ENCODE results near the gene CHRNE.

Gene CHRNE

DNA sequence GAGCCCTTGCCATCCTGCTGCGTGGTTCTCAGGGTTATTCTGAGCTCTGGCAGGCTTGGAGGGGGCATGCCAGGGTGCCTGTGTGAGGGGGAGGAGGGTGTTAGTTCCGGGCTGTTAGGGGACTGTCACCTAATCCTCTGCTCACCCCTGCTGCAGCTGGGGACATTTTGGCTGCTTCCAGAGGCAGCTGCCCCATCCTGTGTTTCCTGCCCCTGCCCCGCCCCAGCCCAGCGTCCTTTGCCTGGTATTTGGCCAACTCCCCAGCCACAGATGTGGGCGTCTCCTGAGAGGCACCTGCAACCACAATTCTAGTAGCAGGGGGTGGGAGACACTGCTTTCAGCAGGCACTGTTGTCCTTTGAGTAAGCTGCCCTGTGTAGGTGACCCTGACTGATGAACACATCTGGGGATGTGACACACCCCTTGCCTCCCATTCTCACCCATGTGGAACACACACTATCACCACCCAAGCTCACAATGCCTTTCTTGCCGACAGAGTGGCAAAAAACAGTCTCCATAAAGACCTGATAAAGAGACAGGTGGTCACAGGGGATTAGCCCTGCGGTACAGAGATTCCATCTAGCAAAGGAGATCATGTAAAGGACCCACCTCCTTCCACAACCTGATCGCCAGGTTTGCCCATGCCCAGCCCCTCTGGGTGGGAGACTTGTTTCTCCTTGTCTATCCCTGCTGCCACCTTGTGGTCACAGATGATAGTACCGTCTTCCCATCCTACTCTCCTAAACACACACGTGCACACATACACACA lies at the start of gene CHRNE:
TSS of gene CHRNE (minus strand) at position 48 of the 768 bp plus-strand sequence. CDS start at position 13, 35 bp downstream.
- Histone ChIP-seq H3K27ac (ENCODE audit: low read length) (no peak within 1 kb of the TSS), H3K27me3 (ENCODE audit: control insufficient read depth in 1 of 2, insufficient read depth in 2 of 2, low read length in 2 of 2) (peaks cover 35 to 41% of the 10 kb centered on the region in 2 donors), H3K4me3 (ENCODE audit: low read length in 2 of 2) (no peak within 1 kb of the TSS), H3K36me3 (ENCODE audit: control insufficient read depth in 2 of 2, insufficient read depth in 2 of 2, low read length in 2 of 2) (no peaks in the 10 kb centered on the region), H3K9ac (ENCODE audit: low read length in 2 of 2) (no peak within 1 kb of the TSS), H3K9me3 (ENCODE audit: control insufficient read depth in 2 of 2, low read length in 2 of 2) (no peaks in the 10 kb centered on the region), H3K4me1 (ENCODE audit: control insufficient read depth, insufficient read depth, low read length) (peaks cover 28% of the 10 kb centered on the region)

- Histone ChIP-seq H3K4me1 (ENCODE audit: control insufficient read depth, insufficient read depth, low read length) (peaks cover 23% of the 10 kb centered on the region), H3K9me3 (ENCODE audit: control insufficient read depth in 2 of 2, low read length in 2 of 2) (no peaks in the 10 kb centered on the region), H3K27me3 (ENCODE audit: control insufficient read depth in 1 of 2, insufficient read depth in 2 of 2, low read length in 2 of 2) (no peaks in the 10 kb centered on the region), H3K4me3 (ENCODE audit: low read length in 2 of 2) (peak overlapping the region in 1 of 2 donors; percentile 29), H3K27ac (ENCODE audit: low read length) (peak overlapping the region; percentile 37), H3K36me3 (ENCODE audit: control insufficient read depth in 2 of 2, insufficient read depth in 2 of 2, low read length in 2 of 2) (peaks cover under 1% of the 10 kb centered on the region in 2 donors), H3K9ac (ENCODE audit: low read length in 2 of 2) (no peak overlapping the region)
Measured at GRCh38 chr17:4951486-4951885, 48.6 kb upstream of the CHRNE start.

GRCh38 chr17:4950746-4951204 lies 47.9 kb upstream of the CHRNE start, which contains the start of gene ENO3:
ENO3 (plus strand) TSS chr17:4951119; CDS start chr17:4951830, 711 bp downstream.
- Histone ChIP-seq H3K4me1 (ENCODE audit: control insufficient read depth, insufficient read depth, low read length) (peaks cover 30% of the 10 kb centered on the region), H3K27ac (ENCODE audit: low read length) (peak within 1 kb of the TSS; percentile 97)

DNA sequence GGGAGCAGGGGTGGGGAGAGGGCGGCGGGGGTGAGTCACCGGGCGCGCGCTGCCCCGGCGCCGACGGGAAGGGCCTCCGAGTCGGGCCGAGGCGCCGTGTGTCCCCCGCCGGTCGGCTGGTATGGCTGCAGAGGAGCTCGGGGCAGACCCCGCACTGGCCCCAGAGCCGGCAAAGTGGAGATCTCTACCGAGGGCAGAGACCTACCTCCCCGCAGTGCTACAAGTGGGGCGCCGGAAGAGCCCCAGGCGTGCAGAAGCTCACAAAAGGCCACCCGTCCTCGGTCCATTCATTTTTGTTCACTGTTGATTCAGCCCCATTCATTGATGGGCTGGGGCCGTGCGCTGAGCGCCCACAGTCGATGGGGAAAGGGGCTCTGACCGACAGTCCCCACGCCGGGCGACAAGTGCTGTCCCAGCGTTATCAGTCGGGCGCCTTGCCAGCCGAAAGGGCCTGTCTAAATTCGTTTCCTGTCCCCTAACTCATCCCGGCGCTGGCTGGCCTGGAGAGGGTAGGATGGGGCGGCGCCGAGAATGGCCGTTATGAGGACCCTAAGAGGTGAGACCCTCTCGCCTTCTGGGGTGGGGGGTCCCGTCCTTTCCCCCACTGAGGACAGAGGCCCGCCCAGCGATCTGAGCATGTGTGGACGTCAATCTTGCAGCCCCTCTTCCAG lies 47.3 kb upstream of the CHRNE start:
- Histone ChIP-seq H3K9ac (ENCODE audit: low read length in 2 of 2) (peak overlapping the region; percentile 70 to 79), H3K36me3 (ENCODE audit: control insufficient read depth in 2 of 2, insufficient read depth in 2 of 2, low read length in 2 of 2) (peaks cover 7 to 12% of the 10 kb centered on the region in 2 donors), H3K4me1 (ENCODE audit: control insufficient read depth, insufficient read depth, low read length) (peaks cover 35% of the 10 kb centered on the region), H3K27me3 (ENCODE audit: control insufficient read depth in 1 of 2, insufficient read depth in 2 of 2, low read length in 2 of 2) (no peaks in the 10 kb centered on the region), H3K9me3 (ENCODE audit: control insufficient read depth in 2 of 2, low read length in 2 of 2) (no peaks in the 10 kb centered on the region), H3K4me3 (ENCODE audit: low read length in 2 of 2) (peak overlapping the region; percentile 56 to 94), H3K27ac (ENCODE audit: low read length) (peak overlapping the region; percentile 97)

More at GRCh38 chr17:4950746-4951204, 47.9 kb upstream of the CHRNE start, which contains the start of gene ENO3:
- peaks cover 5 to 7% of the 10 kb centered on the region in 2 donors for H3K36me3 ChIP-seq (ENCODE audit: control insufficient read depth in 2 of 2, insufficient read depth in 2 of 2, low read length in 2 of 2)
- no peaks in the 10 kb centered on the region for H3K9me3 ChIP-seq (ENCODE audit: control insufficient read depth in 2 of 2, low read length in 2 of 2)
- peak within 1 kb of the TSS; percentile 56 to 94 for H3K4me3 ChIP-seq (ENCODE audit: low read length in 2 of 2)
- H3K27me3 ChIP-seq (ENCODE audit: control insufficient read depth in 1 of 2, insufficient read depth in 2 of 2, low read length in 2 of 2) = no peaks in the 10 kb centered on the region
- H3K9ac ChIP-seq (ENCODE audit: low read length in 2 of 2) = peak within 1 kb of the TSS; percentile 70 to 79

GRCh38 chr17:4949321-4950074 lies 46.6 kb upstream of the CHRNE start:
- H3K36me3 ChIP-seq (ENCODE audit: control insufficient read depth in 2 of 2, insufficient read depth in 2 of 2, low read length in 2 of 2) = peaks cover 11 to 15% of the 10 kb centered on the region in 2 donors
- H3K27ac ChIP-seq (ENCODE audit: low read length) = peak overlapping the region; percentile 97
- peak overlapping the region; percentile 68 to 76 for H3K9ac ChIP-seq (ENCODE audit: low read length in 2 of 2)
- peaks cover 43% of the 10 kb centered on the region for H3K4me1 ChIP-seq (ENCODE audit: control insufficient read depth, insufficient read depth, low read length)
- no peaks in the 10 kb centered on the region for H3K27me3 ChIP-seq (ENCODE audit: control insufficient read depth in 1 of 2, insufficient read depth in 2 of 2, low read length in 2 of 2)
- H3K9me3 ChIP-seq (ENCODE audit: control insufficient read depth in 2 of 2, low read length in 2 of 2) = no peaks in the 10 kb centered on the region
- peak overlapping the region; percentile 91 to 94 for H3K4me3 ChIP-seq (ENCODE audit: low read length in 2 of 2)

- peak overlapping the region; percentile 97 for H3K27ac ChIP-seq (ENCODE audit: low read length)
- H3K9ac ChIP-seq (ENCODE audit: low read length in 2 of 2) = peak overlapping the region; percentile 68 to 76
- H3K9me3 ChIP-seq (ENCODE audit: control insufficient read depth in 2 of 2, low read length in 2 of 2) = no peaks in the 10 kb centered on the region
- H3K4me1 ChIP-seq (ENCODE audit: control insufficient read depth, insufficient read depth, low read length) = peaks cover 48% of the 10 kb centered on the region
- H3K27me3 ChIP-seq (ENCODE audit: control insufficient read depth in 1 of 2, insufficient read depth in 2 of 2, low read length in 2 of 2) = no peaks in the 10 kb centered on the region
- H3K4me3 ChIP-seq (ENCODE audit: low read length in 2 of 2) = peak overlapping the region; percentile 91 to 94
- H3K36me3 ChIP-seq (ENCODE audit: control insufficient read depth in 2 of 2, insufficient read depth in 2 of 2, low read length in 2 of 2) = peaks cover 17 to 19% of the 10 kb centered on the region in 2 donors
Measured at GRCh38 chr17:4948931-4949320, 46.0 kb upstream of the CHRNE start.

- peaks cover 19 to 23% of the 10 kb centered on the region in 2 donors for H3K36me3 ChIP-seq (ENCODE audit: control insufficient read depth in 2 of 2, insufficient read depth in 2 of 2, low read length in 2 of 2)
- H3K9ac ChIP-seq (ENCODE audit: low read length in 2 of 2) = peak within 1 kb of the TSS; percentile 94 to 100
- H3K4me3 ChIP-seq (ENCODE audit: low read length in 2 of 2) = peak within 1 kb of the TSS; percentile 91 to 94
- peaks cover 49% of the 10 kb centered on the region for H3K4me1 ChIP-seq (ENCODE audit: control insufficient read depth, insufficient read depth, low read length)
- no peaks in the 10 kb centered on the region for H3K27me3 ChIP-seq (ENCODE audit: control insufficient read depth in 1 of 2, insufficient read depth in 2 of 2, low read length in 2 of 2)
- peak within 1 kb of the TSS; percentile 97 for H3K27ac ChIP-seq (ENCODE audit: low read length)
- no peaks in the 10 kb centered on the region for H3K9me3 ChIP-seq (ENCODE audit: control insufficient read depth in 2 of 2, low read length in 2 of 2)
Measured at GRCh38 chr17:4948166-4948930, 45.5 kb upstream of the CHRNE start, which contains the start of gene PFN1. PFN1 (minus strand) TSS chr17:4948530; CDS start chr17:4948394, 136 bp downstream.

- Histone ChIP-seq H3K9me3 (ENCODE audit: control insufficient read depth in 2 of 2, low read length in 2 of 2) (no peaks in the 10 kb centered on the region), H3K4me3 (ENCODE audit: low read length in 2 of 2) (peak overlapping the region; percentile 69 to 94), H3K9ac (ENCODE audit: low read length in 2 of 2) (peak overlapping the region; percentile 94 to 100), H3K4me1 (ENCODE audit: control insufficient read depth, insufficient read depth, low read length) (peaks cover 49% of the 10 kb centered on the region), H3K36me3 (ENCODE audit: control insufficient read depth in 2 of 2, insufficient read depth in 2 of 2, low read length in 2 of 2) (peaks cover 27 to 31% of the 10 kb centered on the region in 2 donors), H3K27ac (ENCODE audit: low read length) (peak overlapping the region; percentile 97), H3K27me3 (ENCODE audit: control insufficient read depth in 1 of 2, insufficient read depth in 2 of 2, low read length in 2 of 2) (no peaks in the 10 kb centered on the region)
Measured at GRCh38 chr17:4947411-4948165, 44.7 kb upstream of the CHRNE start.

DNA sequence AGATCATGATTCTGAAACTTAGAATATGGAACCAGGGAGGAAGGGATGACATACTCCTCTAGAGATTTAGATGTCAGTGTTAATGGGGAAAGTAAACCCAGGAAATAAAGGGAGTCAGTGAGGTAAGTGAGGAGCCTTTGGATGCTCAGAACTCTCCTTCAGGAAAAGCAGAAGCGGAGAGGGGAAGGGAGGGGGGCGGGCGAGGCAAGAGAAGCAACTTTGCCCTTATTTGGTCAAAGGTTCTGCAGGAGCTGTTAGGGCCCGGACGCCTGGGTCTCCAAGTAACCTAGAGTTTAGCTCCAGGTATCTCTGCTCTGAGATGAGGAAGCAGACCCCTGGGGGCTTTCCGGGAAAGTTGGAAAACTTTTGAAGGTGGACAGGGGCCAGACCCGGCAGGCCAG lies 44.1 kb upstream of the CHRNE start:
- H3K36me3 ChIP-seq (ENCODE audit: control insufficient read depth in 2 of 2, insufficient read depth in 2 of 2, low read length in 2 of 2) = peaks cover 31 to 36% of the 10 kb centered on the region in 2 donors
- H3K4me3 ChIP-seq (ENCODE audit: low read length in 2 of 2) = peak overlapping the region; percentile 69 to 94
- peak overlapping the region; percentile 82 to 100 for H3K9ac ChIP-seq (ENCODE audit: low read length in 2 of 2)
- no peaks in the 10 kb centered on the region for H3K9me3 ChIP-seq (ENCODE audit: control insufficient read depth in 2 of 2, low read length in 2 of 2)
- H3K27ac ChIP-seq (ENCODE audit: low read length) = peak overlapping the region; percentile 97
- H3K27me3 ChIP-seq (ENCODE audit: control insufficient read depth in 1 of 2, insufficient read depth in 2 of 2, low read length in 2 of 2) = no peaks in the 10 kb centered on the region
- peaks cover 54% of the 10 kb centered on the region for H3K4me1 ChIP-seq (ENCODE audit: control insufficient read depth, insufficient read depth, low read length)
